Measurements from ENCODE around the gene TMEM191C.
"Not testable (repeated sequence)": the region's sequence is repeated elsewhere in the genome, so short reads cannot be mapped to it uniquely, and the experiment has no call there.

TMEM191C gene

GRCh38 chr22:21515234-21515633, 48.0 kb downstream of the TMEM191C start:
- H3K27ac Mint-ChIP-seq; DNase-seq; H3K4me1 Mint-ChIP-seq (ENCODE audit: low read depth in 2 of 2); H3K4me3 Mint-ChIP-seq; H3K27me3 Mint-ChIP-seq; H3K9me3 Mint-ChIP-seq; H3K36me3 Mint-ChIP-seq (ENCODE audit: insufficient read depth); ATAC-seq (replicated peaks): not testable (repeated sequence)

- H3K27ac Mint-ChIP-seq; H3K4me3 Mint-ChIP-seq; DNase-seq; H3K4me1 Mint-ChIP-seq (ENCODE audit: low read depth in 2 of 2); H3K36me3 Mint-ChIP-seq (ENCODE audit: insufficient read depth); H3K9me3 Mint-ChIP-seq; ATAC-seq (replicated peaks); H3K27me3 Mint-ChIP-seq: not testable (repeated sequence)
These were observed 49.3 kb downstream of the TMEM191C start for GRCh38 chr22:21516522-21516921.

- H3K27ac Mint-ChIP-seq; H3K27me3 Mint-ChIP-seq; H3K4me1 Mint-ChIP-seq (ENCODE audit: low read depth in 2 of 2); DNase-seq; H3K4me3 Mint-ChIP-seq; H3K9me3 Mint-ChIP-seq; H3K36me3 Mint-ChIP-seq (ENCODE audit: insufficient read depth): not testable (repeated sequence)
- ATAC-seq (replicated peaks), result peak; percentile 78
These were observed 50.0 kb downstream of the TMEM191C start for GRCh38 chr22:21516970-21517764.

All from effector memory CD8-positive, alpha-beta T cell (primary cell).